Activated naive CD8-positive, alpha-beta T cell treated with anti-CD3 and anti-CD28 coated beads for 36 hours (primary cell): ENCODE data around the gene PSMD7. TPM values are rescaled to one million over a fixed set of nuclear protein-coding genes. Genes with fewer than 3 reads are reported as not detected.

Source experiments
- total RNA-seq, 2 experiments: library from RNA; stranded (reverse); gene quantifications; one replicate each; pipeline ENCODE4 v1.2.3, GENCODE V29; 2021

The PSMD7 gene
- total RNA-seq, 2 experiments from 2014 or later = 135 to 145 TPM

Other genes with a start within 250 kb of the PSMD7 start
- gene NPIPB15, start 79.5 kb downstream of the PSMD7 start, total RNA-seq = not detected
- gene CLEC18B, start 124.7 kb downstream of the PSMD7 start, total RNA-seq = under 1 TPM; 0.36 to 0.39 TPM